T-helper 9 cell (primary cell): ENCODE results near the gene C1QTNF4.
"Not testable (repeated sequence)": the region's sequence is repeated elsewhere in the genome, so short reads cannot be mapped to it uniquely, and the experiment has no call there.

ENCODE experiments used
- DNase-seq: peaks from one replicate; pipeline ENCODE4 v3.0.0-alpha.2; 2020
- total RNA-seq, 2 donors: gene quantifications; one replicate each; lab custom pipeline; 2026; lab: John Stamatoyannopoulos, UW

C1QTNF4 gene
- 0 to 0.21 reads per million in 2 donors for total RNA-seq

GRCh38 chr11:47593934-47594855 is at the start of gene C1QTNF4:
TSS of gene C1QTNF4 (minus strand) at chr11:47594411. CDS start at chr11:47590810, 3,601 bp downstream.
- no peak for DNase-seq

GRCh38 chr11:47642099-47642855 is 48.1 kb upstream of the C1QTNF4 start, which contains the start of gene MTCH2:
TSS of gene MTCH2 (minus strand) at chr11:47642559. CDS start at chr11:47642465, 94 bp downstream.
- peak; percentile 94 for DNase-seq

- DNase-seq = no peak
Measured at GRCh38 chr11:47641600-47642098, 47.4 kb upstream of the C1QTNF4 start.

- not testable (repeated sequence) for DNase-seq
Measured at GRCh38 chr11:47640506-47640905, 46.3 kb upstream of the C1QTNF4 start.

GRCh38 chr11:47636331-47636730 is 42.1 kb upstream of the C1QTNF4 start:
- DNase-seq = not testable (repeated sequence)

- DNase-seq = no peak
Measured at GRCh38 chr11:47631473-47631872, 37.3 kb upstream of the C1QTNF4 start.

GRCh38 chr11:47628026-47628425 is 33.8 kb upstream of the C1QTNF4 start:
- DNase-seq = no peak

- DNase-seq = no peak
Measured at GRCh38 chr11:47626234-47626633, 32.0 kb upstream of the C1QTNF4 start.

GRCh38 chr11:47620836-47621378 is 26.7 kb upstream of the C1QTNF4 start:
- DNase-seq = no peak

- DNase-seq = no peak
Measured at GRCh38 chr11:47617417-47617809, 23.2 kb upstream of the C1QTNF4 start.

- DNase-seq = no peak
Measured at GRCh38 chr11:47616726-47617416, 22.7 kb upstream of the C1QTNF4 start.

GRCh38 chr11:47615249-47615648 is 21.0 kb upstream of the C1QTNF4 start:
- no peak for DNase-seq

GRCh38 chr11:47611348-47611794 is 17.2 kb upstream of the C1QTNF4 start:
- no peak for DNase-seq

GRCh38 chr11:47609675-47610074 is 15.5 kb upstream of the C1QTNF4 start:
- no peak for DNase-seq

- no peak for DNase-seq
Measured at GRCh38 chr11:47607380-47607779, 13.2 kb upstream of the C1QTNF4 start.

- no peak for DNase-seq
Measured at GRCh38 chr11:47606731-47607130, 12.5 kb upstream of the C1QTNF4 start.

- no peak for DNase-seq
Measured at GRCh38 chr11:47605921-47606320, 11.7 kb upstream of the C1QTNF4 start.

- DNase-seq = no peak
Measured at GRCh38 chr11:47603295-47603694, 9.1 kb upstream of the C1QTNF4 start.

GRCh38 chr11:47599902-47600301 is 5.7 kb upstream of the C1QTNF4 start:
- DNase-seq = no peak

GRCh38 chr11:47595967-47596366 is 1.8 kb upstream of the C1QTNF4 start:
- DNase-seq = no peak

- DNase-seq = no peak
Measured at GRCh38 chr11:47595029-47595428, 818 bp upstream of the C1QTNF4 start.

GRCh38 chr11:47593492-47593933 is 698 bp downstream of the C1QTNF4 start:
- DNase-seq = no peak
